Epithelial cell of esophagus (primary cell): ENCODE results near the gene ZNF845.
"Not testable (repeated sequence)": the region's sequence is repeated elsewhere in the genome, so short reads cannot be mapped to it uniquely, and the experiment has no call there.

Source experiments
- DNase-seq: peaks from one replicate; pipeline ENCODE4 v3.0.0; 2010; ENCODE audit warnings: low read depth
- H3K4me3 ChIP-seq: 2 replicates; pipeline ENCODE4 v1.5.1; 2011; ENCODE audit warnings: mild to moderate bottlenecking, low read length, control low read depth
- CTCF ChIP-seq: IDR thresholded peaks from 2 replicates; pipeline ENCODE4 v1.5.1; 2011; ENCODE audit warnings: low read depth, mild to moderate bottlenecking, low read length, control low read depth, inconsistent platforms; ENCODE audit not compliant: insufficient read depth; ENCODE audit errors: missing control alignments

Gene ZNF845

GRCh38 chr19:53396525-53396868 is 62.9 kb downstream of the ZNF845 start:
- DNase-seq: no peak
- TF ChIP-seq CTCF: no peak
- peak overlapping the region; percentile 89 for H3K4me3 ChIP-seq

DNA sequence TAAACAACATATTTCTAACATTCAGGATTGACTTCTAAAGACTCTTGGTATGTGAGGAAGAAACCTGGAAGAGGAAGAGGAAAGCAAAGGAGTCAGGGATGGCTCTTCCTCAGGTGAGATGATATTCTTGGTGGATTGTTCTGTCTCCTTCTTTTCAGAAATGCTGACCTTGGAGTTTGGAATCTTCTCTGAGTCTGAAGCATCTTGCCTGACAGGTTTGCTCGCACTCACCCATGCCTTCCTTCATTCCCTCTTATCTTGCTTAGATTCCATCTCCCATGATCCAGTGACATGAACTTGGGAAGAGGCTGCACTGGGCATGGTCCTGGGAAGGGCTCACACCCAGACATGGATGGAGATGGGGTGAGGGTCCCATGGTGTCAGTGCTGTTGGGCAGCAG is 64.4 kb downstream of the ZNF845 start:
- H3K4me3 ChIP-seq, DNase-seq: not testable (repeated sequence)
